HepG2 (cell line): Measurements from ENCODE around the gene EDA2R.

Experiments
- CHD4 ChIP-seq: fragments of 200-600 bp; sonication (generic); IDR thresholded peaks from 2 replicates; pipeline ENCODE4 v1.7.0; 2017; ENCODE audit warnings: mild to moderate bottlenecking, low read length, borderline replicate concordance
- KDM1A ChIP-seq: IDR thresholded peaks from 2 replicates; pipeline ENCODE4 v1.6.1; 2016; ENCODE audit warnings: missing compliant biosample characterization
- KDM4B ChIP-seq: sonication (generic); formaldehyde crosslinking; IDR thresholded peaks from 2 replicates; pipeline ENCODE4 v1.4.0; 2020; ENCODE audit warnings: missing genetic modification reagents
- KLF6 ChIP-seq: IDR thresholded peaks from 2 replicates; pipeline ENCODE4 v1.8.0; 2016; ENCODE audit warnings: missing biosample characterization, missing genetic modification reagents
- MED1 ChIP-seq: sonication (generic); formaldehyde crosslinking; IDR thresholded peaks from 2 replicates; pipeline ENCODE4 v1.4.0; 2020; ENCODE audit warnings: missing genetic modification reagents
- TCF7L2 ChIP-seq: IDR thresholded peaks from 2 replicates; pipeline ENCODE4 v1.6.1; 2011; ENCODE audit warnings: mild to moderate bottlenecking, low read depth, low read length, moderate library complexity
- ZBTB20 ChIP-seq: sonication (generic); formaldehyde crosslinking; IDR thresholded peaks from 2 replicates; pipeline ENCODE4 v1.8.1; 2023; ENCODE audit warnings: missing genetic modification reagents, low read depth, mild to moderate bottlenecking, borderline replicate concordance
- ZNF776 ChIP-seq: sonication (generic); formaldehyde crosslinking; IDR thresholded peaks from 2 replicates; pipeline ENCODE4 v1.4.0; 2020; ENCODE audit warnings: mild to moderate bottlenecking, missing genetic modification reagents
- TF ChIP-seq, protein P1 (sequence below): sonication (generic); formaldehyde crosslinking; IDR thresholded peaks from 2 replicates; pipeline ENCODE4 v1.5.0; 2020; ENCODE audit warnings: mild to moderate bottlenecking, missing genetic modification reagents, moderate library complexity
- TF ChIP-seq, protein P2 (sequence below), 2 experiments: fragments of 450-650 bp in 1 of 2; sonication (generic) in 1 of 2; formaldehyde crosslinking in 1 of 2; IDR thresholded peaks; 2 replicates each; pipeline versions ENCODE4 v1.6.1 to v1.8.0; 2016 to 2022; ENCODE audit warnings: antibody characterized with exemption in 1 of 2, mild to moderate bottlenecking in 1 of 2, missing genetic modification reagents in 1 of 2
- TF ChIP-seq, protein P3 (sequence below): sonication (generic); formaldehyde crosslinking; IDR thresholded peaks from one replicate; pipeline ENCODE4 v1.5.1; 2020; ENCODE audit warnings: mild to moderate bottlenecking, missing genetic modification reagents; ENCODE audit errors: not compliant biosample characterization

DNA sequence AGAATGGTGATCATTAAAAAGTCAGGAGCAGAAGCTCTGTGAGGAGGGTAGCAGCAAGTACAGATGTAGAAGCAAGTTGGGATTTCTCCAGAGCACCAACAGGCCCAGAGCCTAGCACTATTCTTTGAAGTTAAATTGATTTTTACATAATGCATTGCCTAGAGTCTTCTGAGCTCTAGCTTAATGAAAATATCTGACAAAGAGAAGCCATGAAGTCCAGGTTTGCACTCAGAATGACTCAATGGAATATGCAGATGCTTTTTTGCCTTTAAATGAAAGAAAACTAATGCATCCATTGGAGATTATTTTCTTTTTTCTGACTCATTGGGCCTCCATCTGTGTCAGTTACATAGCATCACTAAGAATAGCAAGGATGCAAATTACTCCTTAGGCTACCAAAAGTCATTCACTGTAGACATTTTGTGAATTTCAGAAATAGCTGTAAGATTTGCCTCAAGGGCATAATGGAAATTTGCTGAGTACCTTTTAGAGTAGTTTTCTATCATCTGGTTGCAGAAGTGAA, 91.0 kb downstream of the EDA2R start:
- TF ChIP-seq KDM1A (CRISPR knock-in tag) (no peak), KLF6 (CRISPR knock-in tag) (no peak), TCF7L2 (no peak), ZNF776 (CRISPR knock-in tag) (no peak), KDM4B (CRISPR knock-in tag) (no peak), MED1 (CRISPR knock-in tag) (no peak), CHD4 (no peak), ZBTB20 (CRISPR knock-in tag) (no peak)
- TF ChIP-seq, protein P1, sequence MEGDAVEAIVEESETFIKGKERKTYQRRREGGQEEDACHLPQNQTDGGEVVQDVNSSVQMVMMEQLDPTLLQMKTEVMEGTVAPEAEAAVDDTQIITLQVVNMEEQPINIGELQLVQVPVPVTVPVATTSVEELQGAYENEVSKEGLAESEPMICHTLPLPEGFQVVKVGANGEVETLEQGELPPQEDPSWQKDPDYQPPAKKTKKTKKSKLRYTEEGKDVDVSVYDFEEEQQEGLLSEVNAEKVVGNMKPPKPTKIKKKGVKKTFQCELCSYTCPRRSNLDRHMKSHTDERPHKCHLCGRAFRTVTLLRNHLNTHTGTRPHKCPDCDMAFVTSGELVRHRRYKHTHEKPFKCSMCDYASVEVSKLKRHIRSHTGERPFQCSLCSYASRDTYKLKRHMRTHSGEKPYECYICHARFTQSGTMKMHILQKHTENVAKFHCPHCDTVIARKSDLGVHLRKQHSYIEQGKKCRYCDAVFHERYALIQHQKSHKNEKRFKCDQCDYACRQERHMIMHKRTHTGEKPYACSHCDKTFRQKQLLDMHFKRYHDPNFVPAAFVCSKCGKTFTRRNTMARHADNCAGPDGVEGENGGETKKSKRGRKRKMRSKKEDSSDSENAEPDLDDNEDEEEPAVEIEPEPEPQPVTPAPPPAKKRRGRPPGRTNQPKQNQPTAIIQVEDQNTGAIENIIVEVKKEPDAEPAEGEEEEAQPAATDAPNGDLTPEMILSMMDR (CRISPR knock-in tag), result no peak
- TF ChIP-seq, protein P2, sequence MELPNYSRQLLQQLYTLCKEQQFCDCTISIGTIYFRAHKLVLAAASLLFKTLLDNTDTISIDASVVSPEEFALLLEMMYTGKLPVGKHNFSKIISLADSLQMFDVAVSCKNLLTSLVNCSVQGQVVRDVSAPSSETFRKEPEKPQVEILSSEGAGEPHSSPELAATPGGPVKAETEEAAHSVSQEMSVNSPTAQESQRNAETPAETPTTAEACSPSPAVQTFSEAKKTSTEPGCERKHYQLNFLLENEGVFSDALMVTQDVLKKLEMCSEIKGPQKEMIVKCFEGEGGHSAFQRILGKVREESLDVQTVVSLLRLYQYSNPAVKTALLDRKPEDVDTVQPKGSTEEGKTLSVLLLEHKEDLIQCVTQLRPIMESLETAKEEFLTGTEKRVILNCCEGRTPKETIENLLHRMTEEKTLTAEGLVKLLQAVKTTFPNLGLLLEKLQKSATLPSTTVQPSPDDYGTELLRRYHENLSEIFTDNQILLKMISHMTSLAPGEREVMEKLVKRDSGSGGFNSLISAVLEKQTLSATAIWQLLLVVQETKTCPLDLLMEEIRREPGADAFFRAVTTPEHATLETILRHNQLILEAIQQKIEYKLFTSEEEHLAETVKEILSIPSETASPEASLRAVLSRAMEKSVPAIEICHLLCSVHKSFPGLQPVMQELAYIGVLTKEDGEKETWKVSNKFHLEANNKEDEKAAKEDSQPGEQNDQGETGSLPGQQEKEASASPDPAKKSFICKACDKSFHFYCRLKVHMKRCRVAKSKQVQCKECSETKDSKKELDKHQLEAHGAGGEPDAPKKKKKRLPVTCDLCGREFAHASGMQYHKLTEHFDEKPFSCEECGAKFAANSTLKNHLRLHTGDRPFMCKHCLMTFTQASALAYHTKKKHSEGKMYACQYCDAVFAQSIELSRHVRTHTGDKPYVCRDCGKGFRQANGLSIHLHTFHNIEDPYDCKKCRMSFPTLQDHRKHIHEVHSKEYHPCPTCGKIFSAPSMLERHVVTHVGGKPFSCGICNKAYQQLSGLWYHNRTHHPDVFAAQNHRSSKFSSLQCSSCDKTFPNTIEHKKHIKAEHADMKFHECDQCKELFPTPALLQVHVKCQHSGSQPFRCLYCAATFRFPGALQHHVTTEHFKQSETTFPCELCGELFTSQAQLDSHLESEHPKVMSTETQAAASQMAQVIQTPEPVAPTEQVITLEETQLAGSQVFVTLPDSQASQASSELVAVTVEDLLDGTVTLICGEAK (IDR thresholded peaks at IDR 0.05), result no peak
- TF ChIP-seq, protein P2 (CRISPR knock-in tag; IDR thresholded peaks at IDR 0.05), result no peak
- TF ChIP-seq, protein P3, sequence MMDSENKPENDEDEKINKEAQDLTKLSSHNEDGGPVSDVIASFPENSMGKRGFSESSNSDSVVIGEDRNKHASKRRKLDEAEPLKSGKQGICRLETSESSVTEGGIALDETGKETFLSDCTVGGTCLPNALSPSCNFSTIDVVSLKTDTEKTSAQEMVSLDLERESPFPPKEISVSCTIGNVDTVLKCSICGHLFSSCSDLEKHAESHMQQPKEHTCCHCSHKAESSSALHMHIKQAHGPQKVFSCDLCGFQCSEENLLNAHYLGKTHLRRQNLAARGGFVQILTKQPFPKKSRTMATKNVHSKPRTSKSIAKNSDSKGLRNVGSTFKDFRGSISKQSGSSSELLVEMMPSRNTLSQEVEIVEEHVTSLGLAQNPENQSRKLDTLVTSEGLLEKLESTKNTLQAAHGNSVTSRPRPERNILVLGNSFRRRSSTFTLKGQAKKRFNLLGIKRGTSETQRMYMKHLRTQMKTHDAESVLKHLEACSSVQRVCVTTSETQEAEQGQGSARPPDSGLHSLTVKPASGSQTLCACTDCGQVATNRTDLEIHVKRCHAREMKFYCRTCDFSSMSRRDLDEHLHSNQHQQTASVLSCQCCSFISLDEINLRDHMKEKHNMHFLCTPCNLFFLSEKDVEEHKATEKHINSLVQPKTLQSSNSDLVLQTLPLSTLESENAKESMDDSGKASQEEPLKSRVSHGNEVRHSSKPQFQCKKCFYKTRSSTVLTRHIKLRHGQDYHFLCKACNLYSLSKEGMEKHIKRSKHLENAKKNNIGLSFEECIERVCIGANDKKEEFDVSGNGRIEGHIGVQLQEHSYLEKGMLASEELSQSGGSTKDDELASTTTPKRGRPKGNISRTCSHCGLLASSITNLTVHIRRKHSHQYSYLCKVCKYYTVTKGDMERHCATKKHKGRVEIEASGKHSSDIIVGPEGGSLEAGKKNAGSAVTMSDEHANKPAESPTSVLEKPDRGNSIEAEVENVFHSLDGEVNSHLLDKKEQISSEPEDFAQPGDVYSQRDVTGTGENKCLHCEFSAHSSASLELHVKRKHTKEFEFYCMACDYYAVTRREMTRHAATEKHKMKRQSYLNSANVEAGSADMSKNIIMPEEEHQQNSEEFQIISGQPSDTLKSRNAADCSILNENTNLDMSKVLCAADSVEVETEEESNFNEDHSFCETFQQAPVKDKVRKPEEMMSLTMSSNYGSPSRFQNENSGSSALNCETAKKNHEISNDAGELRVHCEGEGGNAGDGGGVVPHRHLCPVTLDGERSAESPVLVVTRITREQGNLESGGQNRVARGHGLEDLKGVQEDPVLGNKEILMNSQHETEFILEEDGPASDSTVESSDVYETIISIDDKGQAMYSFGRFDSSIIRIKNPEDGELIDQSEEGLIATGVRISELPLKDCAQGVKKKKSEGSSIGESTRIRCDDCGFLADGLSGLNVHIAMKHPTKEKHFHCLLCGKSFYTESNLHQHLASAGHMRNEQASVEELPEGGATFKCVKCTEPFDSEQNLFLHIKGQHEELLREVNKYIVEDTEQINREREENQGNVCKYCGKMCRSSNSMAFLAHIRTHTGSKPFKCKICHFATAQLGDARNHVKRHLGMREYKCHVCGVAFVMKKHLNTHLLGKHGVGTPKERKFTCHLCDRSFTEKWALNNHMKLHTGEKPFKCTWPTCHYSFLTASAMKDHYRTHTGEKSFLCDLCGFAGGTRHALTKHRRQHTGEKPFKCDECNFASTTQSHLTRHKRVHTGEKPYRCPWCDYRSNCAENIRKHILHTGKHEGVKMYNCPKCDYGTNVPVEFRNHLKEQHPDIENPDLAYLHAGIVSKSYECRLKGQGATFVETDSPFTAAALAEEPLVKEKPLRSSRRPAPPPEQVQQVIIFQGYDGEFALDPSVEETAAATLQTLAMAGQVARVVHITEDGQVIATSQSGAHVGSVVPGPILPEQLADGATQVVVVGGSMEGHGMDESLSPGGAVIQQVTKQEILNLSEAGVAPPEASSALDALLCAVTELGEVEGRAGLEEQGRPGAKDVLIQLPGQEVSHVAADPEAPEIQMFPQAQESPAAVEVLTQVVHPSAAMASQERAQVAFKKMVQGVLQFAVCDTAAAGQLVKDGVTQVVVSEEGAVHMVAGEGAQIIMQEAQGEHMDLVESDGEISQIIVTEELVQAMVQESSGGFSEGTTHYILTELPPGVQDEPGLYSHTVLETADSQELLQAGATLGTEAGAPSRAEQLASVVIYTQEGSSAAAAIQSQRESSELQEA, result no peak
